ENCODE results near the gene DACH2.

Gene DACH2

GRCh38 chrX:86383681-86384540 is 235.7 kb downstream of the DACH2 start:
- Histone ChIP-seq H3K4me3 (no peak overlapping the region), H3K27ac (no peak overlapping the region), H3K4me1 (no peaks in the 10 kb centered on the region), H3K9ac (no peak overlapping the region), H3K27me3 (peaks cover 86% of the 10 kb centered on the region), H3K4me2 (no peak overlapping the region), H3K36me3 (no peaks in the 10 kb centered on the region), H4K20me1 (peaks cover 5% of the 10 kb centered on the region; the same call in 1 of the 2 replicates), H3K9me3 (no peaks in the 10 kb centered on the region)
- TF ChIP-seq Cebpa-rat (IDR thresholded peaks at IDR 0.05): no peak

- TF ChIP-seq Cebpa-rat (IDR thresholded peaks at IDR 0.05): no peak
- H3K9me3 ChIP-seq: no peaks in the 10 kb centered on the region
- H3K27me3 ChIP-seq: peaks cover 59% of the 10 kb centered on the region
- no peak overlapping the region for H3K27ac ChIP-seq
- no peak overlapping the region for H3K4me3 ChIP-seq
- no peaks in the 10 kb centered on the region for H3K36me3 ChIP-seq
- H4K20me1 ChIP-seq: no peaks in the 10 kb centered on the region
- no peaks in the 10 kb centered on the region for H3K4me1 ChIP-seq
- H3K9ac ChIP-seq: no peak overlapping the region
- no peak overlapping the region for H3K4me2 ChIP-seq
Measured at GRCh38 chrX:86407371-86407770, 259.1 kb downstream of the DACH2 start.

- H3K4me3 ChIP-seq: no peak overlapping the region
- H3K4me2 ChIP-seq: no peak overlapping the region
- H3K27me3 ChIP-seq: peaks cover 79% of the 10 kb centered on the region
- no peak overlapping the region for H3K9ac ChIP-seq
- no peak overlapping the region for H3K27ac ChIP-seq
- TF ChIP-seq Cebpa-rat (IDR thresholded peaks at IDR 0.05): no peak
- no peaks in the 10 kb centered on the region for H4K20me1 ChIP-seq
- H3K4me1 ChIP-seq: no peaks in the 10 kb centered on the region
- H3K9me3 ChIP-seq: peaks cover 5% of the 10 kb centered on the region; the same call in 1 of the 2 replicates
- no peaks in the 10 kb centered on the region for H3K36me3 ChIP-seq
Measured at GRCh38 chrX:86421771-86422170, 273.5 kb downstream of the DACH2 start.

DNA sequence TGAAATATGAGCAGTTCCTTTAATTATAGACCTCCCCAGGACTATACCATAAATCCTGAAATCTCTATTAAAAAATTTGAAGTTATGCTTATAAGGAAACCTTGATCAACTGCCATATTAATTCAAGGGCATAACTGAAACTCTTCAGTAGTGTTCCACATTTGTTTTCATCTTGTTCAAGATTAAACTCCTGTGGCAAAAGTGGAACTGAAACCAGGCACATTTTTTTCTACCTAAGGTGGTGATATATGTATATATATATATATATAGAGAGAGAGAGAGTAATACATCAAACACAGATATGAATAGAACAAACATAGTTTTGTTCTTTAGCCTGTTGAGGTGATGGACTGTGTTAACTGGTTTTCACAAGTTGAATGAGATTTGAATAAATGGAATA is 287.9 kb downstream of the DACH2 start:
- Histone ChIP-seq H3K9me3 (no peaks in the 10 kb centered on the region), H3K4me2 (no peak overlapping the region), H4K20me1 (peaks cover 7% of the 10 kb centered on the region; the same call in 1 of the 2 replicates), H3K27me3 (peaks cover 46% of the 10 kb centered on the region), H3K9ac (no peak overlapping the region), H3K4me1 (no peaks in the 10 kb centered on the region), H3K36me3 (no peaks in the 10 kb centered on the region), H3K27ac (no peak overlapping the region), H3K4me3 (no peak overlapping the region)
- no peak for TF ChIP-seq Cebpa-rat (IDR thresholded peaks at IDR 0.05)

GRCh38 chrX:86455495-86455894 is 307.2 kb downstream of the DACH2 start:
- no peak for TF ChIP-seq Cebpa-rat (IDR thresholded peaks at IDR 0.05)
- no peak overlapping the region for H3K4me2 ChIP-seq
- no peak overlapping the region for H3K9ac ChIP-seq
- peaks cover 73% of the 10 kb centered on the region for H3K27me3 ChIP-seq
- H3K27ac ChIP-seq: no peak overlapping the region
- no peaks in the 10 kb centered on the region for H3K36me3 ChIP-seq
- no peak overlapping the region for H3K4me3 ChIP-seq
- H3K4me1 ChIP-seq: no peaks in the 10 kb centered on the region
- no peaks in the 10 kb centered on the region for H3K9me3 ChIP-seq
- H4K20me1 ChIP-seq: no peaks in the 10 kb centered on the region

- Histone ChIP-seq H3K27ac (no peak overlapping the region), H3K4me2 (no peak overlapping the region), H3K4me1 (no peaks in the 10 kb centered on the region), H4K20me1 (no peaks in the 10 kb centered on the region), H3K9ac (no peak overlapping the region), H3K9me3 (no peaks in the 10 kb centered on the region), H3K27me3 (peaks cover 51% of the 10 kb centered on the region), H3K4me3 (no peak overlapping the region), H3K36me3 (no peaks in the 10 kb centered on the region)
- no peak for TF ChIP-seq Cebpa-rat (IDR thresholded peaks at IDR 0.05)
Measured at GRCh38 chrX:86460760-86461159, 312.5 kb downstream of the DACH2 start.

DNA sequence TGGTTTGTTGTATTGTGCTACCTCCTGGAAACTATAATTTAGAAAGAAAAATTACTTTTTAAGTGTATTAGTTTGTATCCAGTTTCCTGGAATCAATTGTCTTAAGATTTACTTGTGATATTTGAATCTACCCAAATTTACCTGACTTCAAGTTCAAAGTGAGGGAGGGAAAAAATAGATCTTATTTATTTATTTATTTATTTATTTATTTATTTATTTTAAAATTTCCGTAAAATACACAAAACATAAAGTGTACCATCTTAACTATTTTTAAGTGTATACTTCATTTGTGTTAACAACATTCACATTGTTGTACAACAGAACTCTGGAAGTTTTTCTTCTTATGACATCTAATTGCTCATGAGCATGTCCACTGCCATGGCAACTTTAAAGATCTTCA is 356.0 kb downstream of the DACH2 start:
- Histone ChIP-seq H4K20me1 (no peaks in the 10 kb centered on the region), H3K4me2 (no peak overlapping the region), H3K36me3 (no peaks in the 10 kb centered on the region), H3K4me1 (no peaks in the 10 kb centered on the region), H3K9me3 (no peaks in the 10 kb centered on the region), H3K27me3 (peaks cover 87% of the 10 kb centered on the region), H3K9ac (no peak overlapping the region), H3K4me3 (no peak overlapping the region), H3K27ac (no peak overlapping the region)
- TF ChIP-seq Cebpa-rat (IDR thresholded peaks at IDR 0.05): no peak

GRCh38 chrX:86507331-86507730 is 359.1 kb downstream of the DACH2 start:
- Histone ChIP-seq H3K27me3 (peaks cover 84% of the 10 kb centered on the region), H3K4me1 (no peaks in the 10 kb centered on the region), H4K20me1 (no peaks in the 10 kb centered on the region), H3K9ac (no peak overlapping the region), H3K9me3 (no peaks in the 10 kb centered on the region), H3K36me3 (no peaks in the 10 kb centered on the region), H3K4me2 (no peak overlapping the region), H3K4me3 (no peak overlapping the region), H3K27ac (no peak overlapping the region)
- no peak for TF ChIP-seq Cebpa-rat (IDR thresholded peaks at IDR 0.05)

- Histone ChIP-seq H4K20me1 (no peaks in the 10 kb centered on the region), H3K4me2 (no peak overlapping the region), H3K27ac (no peak overlapping the region), H3K4me3 (no peak overlapping the region), H3K9ac (no peak overlapping the region), H3K27me3 (peaks cover 65% of the 10 kb centered on the region), H3K4me1 (no peaks in the 10 kb centered on the region), H3K9me3 (no peaks in the 10 kb centered on the region), H3K36me3 (no peaks in the 10 kb centered on the region)
- TF ChIP-seq Cebpa-rat (IDR thresholded peaks at IDR 0.05): no peak
Measured at GRCh38 chrX:86579777-86580176, 431.5 kb downstream of the DACH2 start.

- Histone ChIP-seq H3K4me3 (no peak overlapping the region), H3K9ac (no peak overlapping the region), H3K4me2 (no peak overlapping the region), H3K9me3 (no peaks in the 10 kb centered on the region), H4K20me1 (no peaks in the 10 kb centered on the region), H3K27ac (no peak overlapping the region), H3K27me3 (peaks cover 25% of the 10 kb centered on the region), H3K4me1 (no peaks in the 10 kb centered on the region), H3K36me3 (no peaks in the 10 kb centered on the region)
- no peak for TF ChIP-seq Cebpa-rat (IDR thresholded peaks at IDR 0.05)
Measured at GRCh38 chrX:86604607-86605006, 456.4 kb downstream of the DACH2 start.

Data from BLaER1 (cell line).